HG02759 (cell line): ENCODE results near the gene ATG10.
"Not testable (repeated sequence)": the region's sequence is repeated elsewhere in the genome, so short reads cannot be mapped to it uniquely, and the experiment has no call there.

ENCODE experiments used
- ATAC-seq: cut with Tn5 transposase; IDR thresholded peaks from one replicate; pipeline ENCODE4 v1.9.1; 2021; ENCODE audit warnings: mild to moderate bottlenecking, moderate library complexity; ENCODE audit not compliant: unreplicated experiment

Gene ATG10

DNA sequence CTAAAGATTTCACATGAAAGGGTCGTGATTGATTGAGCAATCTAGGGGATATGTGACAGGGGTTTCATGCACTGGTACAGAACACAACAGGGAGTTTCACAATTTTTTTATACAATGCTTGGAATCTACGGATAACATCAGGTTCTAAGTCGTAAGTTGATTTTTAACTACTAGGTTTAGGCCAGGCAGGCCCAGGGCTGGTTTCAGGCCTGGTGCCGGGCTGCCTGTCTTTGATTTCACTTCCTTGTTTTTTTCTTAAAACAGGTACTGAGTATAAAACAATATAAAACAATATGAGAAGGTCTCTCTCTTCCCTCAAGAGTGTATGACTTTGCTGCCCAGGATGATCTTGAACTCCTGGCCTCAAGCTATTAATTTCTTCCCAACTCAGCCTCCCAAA, 301.6 kb downstream of the ATG10 start:
- ATAC-seq: not testable (repeated sequence)

DNA sequence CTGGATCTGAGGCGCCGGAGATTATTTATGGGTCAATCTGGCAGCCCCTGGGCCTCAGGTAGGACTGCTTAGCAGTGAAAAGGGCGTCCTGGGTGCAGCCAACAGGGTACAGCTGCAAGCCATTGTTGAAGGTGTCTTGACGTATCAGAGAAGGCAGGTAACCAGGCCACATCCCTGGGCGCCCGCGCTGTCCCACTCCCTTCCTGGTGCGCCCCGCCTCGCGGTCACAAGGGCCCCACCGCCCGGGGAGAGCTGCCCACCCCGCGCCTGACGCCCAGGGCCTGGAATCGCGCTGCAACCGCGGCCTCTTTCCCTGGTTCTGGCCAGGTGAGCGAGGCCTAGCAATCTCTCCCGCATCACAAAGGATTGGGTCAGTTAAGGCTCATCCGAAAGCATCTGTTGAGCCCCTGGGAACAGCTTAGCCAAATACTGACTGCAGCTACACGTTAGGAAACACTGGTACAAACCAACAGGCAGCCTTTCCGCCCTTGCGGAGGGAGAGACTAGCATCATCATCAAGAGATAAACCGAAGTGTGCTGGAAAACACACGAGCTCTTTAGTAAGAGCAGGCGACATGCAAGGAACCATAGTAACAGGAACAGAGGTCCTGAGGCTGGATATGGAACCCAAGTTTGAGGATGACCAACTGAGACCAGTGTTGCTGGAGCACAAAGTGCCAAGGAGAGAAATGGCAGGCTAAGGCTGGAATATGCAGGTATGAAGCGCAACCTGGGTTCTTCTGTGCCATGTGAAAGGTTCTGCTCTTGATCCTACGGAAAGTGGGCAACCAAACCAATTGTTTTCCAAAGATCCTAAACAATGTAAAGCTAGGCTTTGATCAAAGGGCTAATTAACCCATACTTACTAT, 302.8 kb downstream of the ATG10 start:
- ATAC-seq: no peak

DNA sequence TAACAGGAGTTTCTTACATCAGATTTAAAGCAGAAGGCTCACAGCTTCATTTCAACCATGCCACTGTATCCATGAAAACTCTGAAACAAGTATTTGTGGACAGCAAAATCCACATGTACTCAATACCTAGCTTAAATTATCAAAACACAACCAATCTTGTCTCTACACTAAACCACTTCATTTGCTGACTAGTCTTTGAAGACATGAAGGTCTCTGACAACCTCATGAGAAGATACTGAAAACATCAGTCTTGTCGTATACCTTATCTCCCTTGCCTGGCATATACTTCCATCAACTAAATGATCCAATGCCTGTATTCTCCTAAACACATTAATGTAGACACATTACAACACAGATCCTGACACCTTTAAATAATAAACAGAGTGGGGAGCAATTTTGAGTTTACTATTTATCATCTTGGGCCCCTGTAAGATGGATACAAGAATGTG, 303.4 kb downstream of the ATG10 start:
- ATAC-seq: no peak

DNA sequence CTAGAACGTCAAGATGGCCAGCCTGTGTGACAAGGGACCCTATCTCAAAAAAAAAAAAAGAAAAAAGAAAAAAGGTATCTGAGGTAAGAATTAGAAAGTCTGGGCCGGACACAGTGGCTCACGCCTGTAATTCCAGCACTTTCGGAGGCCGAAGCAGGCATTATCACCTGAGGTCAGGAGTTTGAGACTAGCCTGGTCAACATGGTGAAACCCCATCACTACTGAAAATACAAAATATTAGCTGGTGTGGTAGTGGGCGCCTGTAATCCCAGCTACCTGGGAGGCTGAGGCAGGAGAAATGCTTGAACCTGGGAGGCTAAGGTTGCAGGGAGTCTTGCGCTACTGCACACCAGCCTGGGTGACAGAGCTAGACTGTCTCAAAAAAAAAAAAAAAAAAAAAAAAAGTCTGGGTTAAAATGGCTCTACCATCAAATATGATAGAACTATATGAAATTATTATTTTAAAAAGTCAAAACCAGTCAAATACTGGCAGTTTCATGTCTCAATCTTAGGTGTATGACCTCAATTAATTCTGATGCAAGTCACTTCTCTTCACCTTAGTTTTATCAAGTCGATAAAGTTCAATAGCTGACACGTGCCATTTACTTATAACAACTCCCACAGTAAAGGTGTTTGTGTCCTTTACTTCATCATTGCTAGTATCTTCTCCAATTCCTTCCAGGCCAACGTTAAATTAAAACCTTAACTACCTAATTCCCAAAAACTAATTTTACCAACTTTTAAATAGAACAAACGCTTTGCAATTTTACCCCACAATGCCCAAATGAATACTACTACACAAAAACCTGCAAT, 305.2 kb downstream of the ATG10 start:
- ATAC-seq: no peak

DNA sequence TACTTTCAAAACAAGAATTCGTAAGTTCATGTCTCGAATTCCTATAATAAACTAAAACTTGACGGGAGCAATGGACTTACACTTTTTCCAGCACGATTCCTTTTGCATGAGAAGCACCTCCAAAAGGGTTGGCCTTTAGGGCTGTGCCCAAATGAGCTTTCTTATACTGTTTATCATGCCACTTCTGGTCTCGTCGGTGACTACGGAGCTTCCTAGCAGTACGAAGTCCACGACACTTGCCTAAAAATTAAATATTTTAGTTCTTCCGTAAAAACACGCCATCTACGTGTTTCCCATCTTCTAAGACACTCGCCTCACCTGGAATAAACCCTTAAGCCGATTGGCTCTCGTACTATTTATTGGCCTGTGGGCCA, 305.8 kb downstream of the ATG10 start:
- no peak for ATAC-seq

DNA sequence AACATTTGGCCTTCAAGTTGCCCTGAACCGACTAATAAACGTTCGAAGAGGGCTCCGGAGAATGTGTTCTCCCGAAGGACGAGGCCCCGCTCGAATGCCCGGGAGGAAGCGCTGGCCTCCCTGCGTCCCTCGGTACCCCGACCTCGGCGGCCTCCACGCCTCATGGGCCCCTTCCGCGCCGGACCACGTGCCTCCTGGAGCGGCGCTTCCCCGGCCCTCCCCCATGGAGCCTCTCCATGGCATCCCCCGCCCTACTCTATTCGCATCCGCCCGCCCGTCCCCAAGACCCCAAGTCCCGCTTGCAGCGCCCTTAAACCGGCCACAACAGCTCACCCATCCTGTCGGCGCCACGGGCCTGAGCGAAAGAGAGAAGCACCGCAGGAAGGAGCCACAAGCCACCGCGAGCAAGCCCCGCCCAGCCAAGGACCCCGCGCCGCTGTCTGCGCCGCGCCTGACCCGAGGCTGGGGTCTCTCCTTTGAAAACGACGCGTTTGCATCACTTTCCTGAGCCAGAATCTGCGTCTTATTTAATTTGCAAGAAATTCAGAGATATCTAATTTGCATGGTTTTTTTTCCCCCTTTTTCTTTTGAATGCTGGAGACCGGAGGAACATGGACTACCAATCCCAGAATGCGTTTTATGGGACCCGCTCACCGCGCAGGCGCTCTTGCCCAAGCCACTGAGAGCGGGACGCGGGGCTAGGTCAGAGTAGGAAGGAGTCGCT, 306.3 kb downstream of the ATG10 start, which contains the start of gene RPS23:
TSS of gene RPS23 (minus strand) at position 368 of the 724 bp plus-strand sequence. CDS start at position 337, 31 bp downstream.
- peak; percentile 95 for ATAC-seq

DNA sequence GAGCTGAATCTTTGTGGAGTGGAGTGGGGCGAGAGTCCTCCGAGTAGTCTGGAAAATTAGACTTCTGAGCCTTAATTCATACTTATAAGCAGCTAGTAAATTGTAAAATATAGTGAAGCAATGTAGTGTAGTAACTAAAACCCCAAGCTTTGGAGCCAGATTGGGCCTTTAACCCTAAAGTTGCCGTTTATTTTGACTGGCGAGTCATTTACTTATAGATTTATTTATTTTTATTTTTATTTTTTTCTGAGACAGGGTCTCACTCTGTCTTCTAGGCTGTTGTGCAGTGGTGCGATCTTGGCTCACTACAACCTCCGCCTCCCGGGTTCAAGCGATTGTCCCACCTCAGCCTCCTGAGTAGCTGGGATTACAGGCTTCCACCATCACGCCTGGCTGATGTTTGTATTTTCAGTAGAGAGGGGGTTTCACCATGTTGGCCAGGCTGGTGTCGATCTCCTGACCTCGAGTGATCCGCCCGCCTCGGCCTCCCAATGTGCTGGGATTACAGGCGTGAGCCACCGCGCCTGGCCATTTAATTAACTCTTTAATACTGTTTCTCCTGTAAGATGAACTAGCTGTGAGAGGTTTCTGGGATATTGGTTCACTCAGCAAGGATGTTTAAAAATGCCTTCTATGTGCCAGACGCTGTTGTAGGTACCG, 307.0 kb downstream of the ATG10 start:
- ATAC-seq: no peak

DNA sequence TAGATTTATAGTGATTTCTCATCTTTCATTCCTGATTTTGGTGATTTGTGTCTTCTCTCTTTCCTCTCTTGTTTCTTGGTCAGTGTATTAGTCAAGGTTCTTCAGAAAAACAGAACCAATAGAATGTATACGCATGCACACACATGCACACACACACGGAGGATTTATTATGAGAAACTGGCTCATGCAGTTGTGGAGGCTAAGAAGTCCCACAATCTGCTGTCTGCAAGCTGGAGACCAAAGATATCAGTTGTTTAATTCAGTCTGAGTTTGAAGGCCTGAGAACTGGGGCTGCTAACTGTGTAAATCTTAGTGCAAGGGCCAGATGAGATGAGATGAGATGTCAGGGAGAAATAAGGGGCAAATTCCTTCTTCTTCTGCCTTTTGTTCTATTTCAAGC, 312.1 kb downstream of the ATG10 start:
- no peak for ATAC-seq

DNA sequence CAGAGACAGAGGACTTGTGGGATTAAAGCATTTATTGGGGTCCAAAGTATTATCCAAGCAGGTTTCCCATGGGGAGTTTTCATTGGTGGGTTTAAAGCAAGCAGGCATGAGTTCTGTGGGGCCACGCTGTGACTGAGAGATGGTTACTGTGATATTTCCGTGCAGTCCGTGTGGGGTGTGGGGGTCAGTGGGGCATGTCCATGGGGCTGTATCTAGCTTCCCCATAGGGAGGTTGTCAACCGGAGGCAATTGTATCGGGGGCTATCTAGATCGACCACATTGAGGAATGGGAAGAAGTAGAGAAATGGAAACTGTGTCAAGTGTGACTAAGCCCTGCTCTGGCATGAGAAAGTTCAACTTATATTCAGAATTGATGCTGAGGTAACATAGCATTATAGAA, 313.4 kb downstream of the ATG10 start:
- ATAC-seq: no peak

DNA sequence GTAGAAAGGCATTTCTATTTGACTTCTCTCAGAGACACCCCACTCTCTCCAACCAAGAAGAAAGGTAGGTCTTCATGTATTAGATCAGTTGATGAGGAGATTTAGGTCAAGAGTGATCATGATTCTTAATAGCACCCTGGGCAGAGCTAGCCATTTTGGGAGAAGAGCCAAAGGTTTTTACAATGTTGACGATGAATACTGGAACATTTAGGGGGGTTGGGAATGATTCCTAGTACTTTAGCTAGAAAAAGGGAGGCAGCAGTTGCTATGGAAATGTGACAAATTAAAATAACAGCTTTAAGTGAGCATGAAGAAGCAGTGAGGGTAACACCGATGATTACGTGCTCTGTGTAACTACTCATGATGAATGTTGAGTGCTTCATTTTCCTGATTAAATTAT, 315.8 kb downstream of the ATG10 start:
- no peak for ATAC-seq

DNA sequence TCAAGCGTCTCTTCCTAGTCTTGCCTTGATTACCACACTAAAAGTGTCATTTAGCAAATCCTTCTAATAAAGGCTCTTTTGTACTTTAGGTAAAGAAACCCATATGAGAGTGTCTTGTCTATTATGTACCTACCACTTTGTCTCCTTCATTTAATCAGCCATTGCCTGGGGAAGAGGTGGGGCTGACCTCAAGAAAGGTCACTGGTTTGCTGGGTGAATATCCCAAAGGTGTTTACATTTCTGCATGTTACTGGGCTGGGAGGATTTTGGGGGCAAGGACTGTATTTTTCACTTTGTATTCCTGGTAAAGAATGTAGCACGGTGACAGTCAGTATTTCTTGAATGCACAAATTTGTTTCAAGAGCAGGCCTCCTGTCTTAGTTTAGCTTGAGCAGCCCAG, 318.2 kb downstream of the ATG10 start:
- ATAC-seq: no peak

DNA sequence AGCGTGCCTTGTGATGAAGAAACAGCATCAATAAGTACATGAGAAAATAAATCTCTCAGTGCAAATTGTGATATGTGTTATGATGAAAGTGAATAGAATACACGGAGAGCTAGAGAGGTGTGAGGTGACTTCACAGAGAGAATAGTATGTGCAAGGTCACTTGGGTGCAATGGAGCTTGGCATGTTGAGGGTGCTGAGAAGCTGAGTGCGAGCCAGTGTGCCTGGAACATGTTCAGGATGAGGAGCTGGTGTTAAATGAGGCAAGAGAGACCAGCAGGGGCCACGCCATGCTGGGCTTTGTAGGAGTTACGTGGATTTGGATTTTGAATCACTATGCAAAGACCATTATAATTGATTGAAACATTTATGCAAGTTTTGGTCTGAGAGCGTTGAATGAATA, 319.1 kb downstream of the ATG10 start:
- no peak for ATAC-seq

DNA sequence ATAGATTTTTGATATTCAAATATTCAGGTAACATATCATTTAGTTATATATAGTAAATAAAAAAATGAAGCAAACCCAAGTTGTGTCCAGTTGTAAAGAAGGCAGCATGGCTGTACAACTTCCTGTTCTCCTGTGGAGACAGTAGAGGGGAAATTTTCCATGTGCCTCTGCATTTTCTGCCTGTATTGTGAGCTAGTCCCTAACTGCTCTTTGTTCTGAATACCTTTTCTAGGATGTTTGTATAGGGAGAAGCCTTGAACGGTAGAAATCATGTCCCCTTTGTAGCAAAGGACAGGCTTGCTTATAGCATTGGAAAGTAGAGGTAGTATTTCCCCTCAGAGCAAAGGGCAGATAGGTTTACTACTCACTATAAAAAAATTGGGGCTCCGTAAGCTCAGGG, 319.6 kb downstream of the ATG10 start:
- ATAC-seq: no peak

DNA sequence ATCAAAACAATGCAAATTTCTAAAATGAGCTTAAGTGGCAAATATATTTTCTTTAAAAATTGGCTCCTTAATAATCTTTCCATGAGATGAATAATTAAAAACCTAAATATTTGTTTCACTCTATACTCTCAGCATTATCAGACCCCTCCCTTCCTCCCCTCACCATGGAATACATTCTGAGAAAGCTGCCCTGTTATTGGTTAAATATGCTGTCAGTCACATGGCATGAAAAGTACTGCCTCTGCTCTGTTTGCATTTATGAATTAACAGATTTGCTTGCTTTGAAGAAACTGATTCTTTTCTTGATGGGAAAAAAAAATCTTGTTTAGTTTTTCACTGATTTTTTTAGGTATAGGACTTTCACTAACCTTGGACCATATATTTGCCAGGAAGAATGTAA, 323.3 kb downstream of the ATG10 start:
- ATAC-seq: no peak

DNA sequence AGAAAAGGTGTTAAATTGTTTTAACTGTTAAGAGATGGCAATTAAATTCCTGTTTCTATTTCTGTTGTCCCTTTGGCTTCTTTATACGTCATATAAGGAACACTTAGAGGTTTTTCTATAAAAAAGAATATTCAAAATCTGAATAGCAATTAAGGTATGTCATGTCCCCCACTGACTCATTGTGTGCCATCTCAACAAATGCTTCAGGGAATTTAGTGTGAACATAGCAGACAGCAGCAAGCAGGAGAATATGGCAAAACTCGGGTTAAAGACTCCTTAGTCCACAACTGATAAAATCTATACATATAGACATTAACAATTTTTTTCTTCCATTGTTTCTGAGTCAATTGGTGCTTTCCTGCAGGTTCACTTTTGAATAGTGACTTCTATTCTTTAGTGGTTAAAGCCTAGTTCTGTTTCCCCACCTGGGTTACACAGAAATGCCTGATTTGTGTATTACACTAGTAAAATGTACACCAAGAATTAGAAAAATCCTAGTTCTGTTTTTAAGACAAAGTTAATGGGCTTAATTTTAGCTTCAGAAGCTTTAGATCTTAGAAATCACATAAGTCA, 324.2 kb downstream of the ATG10 start:
- no peak for ATAC-seq

DNA sequence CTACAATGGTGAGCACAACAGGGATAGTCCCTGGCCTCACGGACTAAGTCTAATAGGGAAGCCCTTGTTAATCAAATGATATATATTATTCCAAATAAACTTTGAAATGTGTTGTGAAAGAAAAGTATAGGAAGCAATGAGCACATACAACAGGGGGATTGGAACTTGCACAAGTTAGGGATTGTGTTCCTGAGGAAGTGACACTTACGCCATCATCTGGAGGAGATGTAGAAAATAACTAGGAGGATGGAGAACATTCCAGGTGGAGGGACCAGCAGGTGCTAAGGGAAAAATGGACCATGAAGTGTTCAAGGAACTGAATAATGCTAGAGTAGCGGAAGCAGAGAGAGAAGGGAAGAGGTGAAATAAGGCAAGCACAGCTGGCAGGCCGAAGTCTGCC, 325.1 kb downstream of the ATG10 start:
- ATAC-seq: no peak

DNA sequence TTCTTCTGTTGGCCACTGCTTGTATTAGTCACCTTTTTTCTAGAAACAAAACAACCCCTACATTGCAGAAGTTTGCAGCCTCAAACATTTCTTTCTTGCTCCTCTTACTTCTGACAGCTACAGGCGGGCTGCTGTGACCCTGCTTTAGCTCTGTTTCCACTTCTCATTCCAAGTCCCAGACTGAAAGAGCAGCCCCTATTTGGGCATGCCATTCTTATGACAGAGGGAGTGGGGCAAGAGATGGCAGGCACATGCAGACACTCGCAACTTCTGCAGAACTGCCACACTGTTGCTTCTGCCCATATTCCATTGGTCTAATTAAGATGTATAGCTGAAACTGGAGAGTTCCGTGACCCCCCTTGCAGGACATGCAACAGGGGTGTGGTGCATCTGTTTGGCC, 325.9 kb downstream of the ATG10 start:
- no peak for ATAC-seq

DNA sequence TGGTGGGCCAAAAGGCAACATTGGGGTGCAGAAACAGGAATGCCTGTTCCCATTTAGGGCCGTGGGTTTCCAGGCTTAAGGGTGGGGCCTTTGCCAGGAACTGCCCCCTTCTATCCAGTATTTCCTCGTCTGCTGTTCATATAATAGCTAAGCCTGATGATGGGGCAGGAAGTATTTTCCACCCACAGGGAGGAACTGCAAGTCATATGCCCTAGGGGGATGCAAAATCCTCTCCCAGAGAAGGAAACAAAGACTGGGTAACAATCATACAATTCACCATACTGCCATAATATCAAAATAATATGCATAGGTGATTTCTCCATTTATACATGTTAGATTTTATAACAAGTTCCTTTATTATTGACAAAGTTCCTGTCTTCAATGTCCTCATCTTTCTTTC, 326.8 kb downstream of the ATG10 start:
- ATAC-seq: no peak

DNA sequence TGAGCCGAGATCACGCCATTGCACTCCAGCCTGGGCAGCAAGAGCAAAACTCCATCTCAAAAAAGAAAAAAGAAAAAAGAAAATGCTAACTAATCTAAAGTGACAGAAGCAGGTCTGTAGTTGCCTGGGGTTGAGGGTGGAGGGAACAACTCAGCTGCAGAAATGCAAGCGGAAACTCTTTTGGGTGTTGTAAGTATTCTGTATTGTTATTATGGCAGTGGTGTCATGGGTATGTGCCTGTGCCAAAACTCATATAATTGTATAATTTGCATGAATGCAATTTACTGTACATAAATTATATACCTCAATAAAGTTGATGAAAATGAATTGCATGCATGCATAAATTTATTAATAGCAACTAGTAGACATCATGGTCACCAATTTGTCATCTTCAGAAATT, 329.4 kb downstream of the ATG10 start:
- no peak for ATAC-seq
